NCI-H345 treated with DMSO at 0.1 percent for 48 hours (cell line): Measurements from ENCODE around the gene NNT.
"Not testable (repeated sequence)": the region's sequence is repeated elsewhere in the genome, so short reads cannot be mapped to it uniquely, and the experiment has no call there.

ENCODE experiments used
- DNase-seq: peaks from one replicate; lab custom pipeline; 2025; ENCODE audit not compliant: unreplicated experiment; lab: John Stamatoyannopoulos, UW

The NNT gene

GRCh38 chr5:43663916-43664315, 60.9 kb downstream of the NNT start:
- DNase-seq: no peak

- no peak for DNase-seq
Observed at GRCh38 chr5:43664501-43665040, 61.6 kb downstream of the NNT start.

GRCh38 chr5:43665749-43666148, 62.8 kb downstream of the NNT start:
- DNase-seq: not testable (repeated sequence)

DNA sequence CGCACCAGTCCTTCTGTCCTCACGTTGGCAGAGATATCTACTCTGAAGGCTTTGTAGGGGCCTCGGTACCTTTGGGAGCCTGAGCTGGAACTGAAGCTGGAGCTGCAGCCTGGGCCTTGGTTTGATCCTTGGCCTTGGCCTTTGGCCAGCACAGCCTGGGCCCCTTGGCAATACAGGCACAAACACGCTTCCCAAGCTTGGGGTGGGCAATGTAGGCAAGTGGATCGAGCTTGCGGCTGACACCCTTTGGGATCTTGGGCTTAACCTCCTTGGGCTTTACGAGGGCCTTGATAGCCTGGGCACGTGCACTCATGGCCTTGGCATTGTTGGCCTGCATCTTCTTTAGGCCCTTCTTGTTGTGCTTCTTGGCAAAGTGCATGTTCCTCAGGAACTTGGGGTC, 63.7 kb downstream of the NNT start:
- not testable (repeated sequence) for DNase-seq

- DNase-seq: not testable (repeated sequence)
Observed at GRCh38 chr5:43667379-43667778, 64.4 kb downstream of the NNT start.

GRCh38 chr5:43674536-43674935, 71.6 kb downstream of the NNT start:
- DNase-seq: no peak

DNA sequence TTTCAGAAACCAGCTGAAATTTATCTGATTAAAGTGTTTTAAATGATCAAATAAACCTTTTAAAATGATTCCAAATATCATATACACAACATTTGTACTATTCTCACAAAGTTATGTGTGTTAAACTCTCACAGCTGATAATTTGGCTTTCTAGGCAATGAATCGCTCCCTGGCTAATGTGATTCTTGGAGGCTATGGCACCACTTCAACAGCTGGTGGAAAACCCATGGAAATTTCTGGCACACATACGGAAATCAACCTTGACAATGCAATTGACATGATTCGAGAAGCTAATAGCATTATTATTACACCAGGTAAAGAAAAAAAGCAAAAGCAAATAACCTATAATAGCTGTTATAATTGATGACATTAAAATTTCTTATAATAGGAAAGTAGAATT, 72.4 kb downstream of the NNT start:
- no peak for DNase-seq

DNA sequence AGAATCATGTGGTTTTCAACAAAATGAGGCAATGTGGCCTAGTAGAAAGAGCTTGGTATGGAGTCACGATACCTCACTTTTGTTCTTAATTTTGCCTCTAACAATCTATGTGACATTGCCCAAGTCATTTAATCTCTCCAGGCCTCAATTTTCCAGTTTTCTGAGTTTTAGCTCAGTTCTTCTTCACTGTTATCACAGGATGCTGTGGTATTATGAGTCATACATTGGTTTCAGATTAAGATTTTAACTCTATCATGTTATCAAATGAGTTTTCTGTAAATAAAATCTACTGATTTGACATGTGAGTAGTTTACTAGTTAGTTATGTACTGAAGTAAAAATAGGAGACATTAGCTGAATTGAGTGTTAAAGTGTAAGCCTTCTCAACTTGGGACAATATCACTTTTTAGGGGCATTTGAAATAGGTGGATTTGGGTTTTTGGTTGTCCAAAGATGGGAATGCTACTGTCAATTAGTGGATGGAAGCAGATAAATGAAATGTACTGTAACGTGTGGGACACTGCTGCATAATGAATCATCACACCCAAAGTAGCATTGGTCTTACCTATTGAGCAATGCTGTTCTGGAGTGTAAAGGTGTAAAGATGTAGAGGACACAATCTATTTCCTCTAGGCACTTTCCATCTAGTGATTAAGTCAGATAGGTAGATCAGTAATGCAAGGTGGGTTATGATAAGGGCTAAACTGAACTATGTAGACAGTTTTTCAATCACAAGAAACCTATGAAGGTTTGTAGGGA, 73.3 kb downstream of the NNT start:
- no peak for DNase-seq

DNA sequence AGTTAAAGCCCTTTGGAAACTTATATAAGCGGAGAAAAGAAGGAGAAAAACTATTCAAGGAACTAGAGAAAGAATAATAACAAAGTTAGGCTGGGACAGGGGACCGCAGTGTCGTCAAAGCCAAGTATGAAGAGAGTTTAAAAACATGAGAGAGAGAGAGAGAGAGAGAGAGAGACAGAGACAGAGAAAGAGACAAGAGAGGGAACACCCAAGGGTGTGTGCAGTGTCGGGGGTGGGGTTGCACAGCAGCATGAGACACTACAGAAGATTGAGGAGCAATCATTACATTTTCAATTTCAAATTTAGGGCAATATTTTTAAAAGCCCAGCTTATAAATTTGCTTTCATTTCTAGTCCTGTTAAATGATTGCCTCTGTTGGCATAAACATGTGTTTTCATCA, 74.3 kb downstream of the NNT start:
- no peak for DNase-seq

GRCh38 chr5:43679214-43679613, 76.2 kb downstream of the NNT start:
- no peak for DNase-seq

- no peak for DNase-seq
Observed at GRCh38 chr5:43680286-43680685, 77.3 kb downstream of the NNT start.

DNA sequence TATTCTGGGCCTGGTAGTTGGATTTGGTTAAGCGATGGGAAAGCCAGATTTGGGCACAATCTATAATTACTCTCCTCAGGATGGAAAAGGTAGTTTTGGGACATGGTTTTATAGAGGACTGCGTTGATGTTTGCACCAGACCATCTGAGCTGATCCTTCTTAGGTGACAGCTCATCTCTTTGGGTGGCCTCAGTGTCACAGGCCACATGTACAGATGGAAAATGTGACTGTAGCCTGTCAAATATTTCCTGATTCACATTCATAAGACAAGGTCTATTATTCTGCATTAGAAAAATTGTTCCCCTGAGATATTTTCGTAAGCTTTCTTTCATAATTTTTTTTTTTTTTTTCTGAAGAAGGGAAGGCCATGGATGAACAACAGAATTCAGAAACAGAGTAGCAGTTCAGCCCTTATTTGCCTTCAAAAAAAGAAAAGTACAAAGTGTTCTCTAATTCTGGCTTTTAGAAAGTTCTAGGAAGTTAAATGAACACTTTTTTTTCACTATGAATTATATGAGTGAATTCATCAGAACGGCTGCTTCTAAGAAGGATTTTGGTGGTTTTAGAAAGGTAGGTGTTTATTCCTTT, 81.0 kb downstream of the NNT start:
- no peak for DNase-seq

GRCh38 chr5:43685252-43685950, 82.4 kb downstream of the NNT start:
- DNase-seq: no peak

- no peak for DNase-seq
Observed at GRCh38 chr5:43687275-43687674, 84.3 kb downstream of the NNT start.

DNA sequence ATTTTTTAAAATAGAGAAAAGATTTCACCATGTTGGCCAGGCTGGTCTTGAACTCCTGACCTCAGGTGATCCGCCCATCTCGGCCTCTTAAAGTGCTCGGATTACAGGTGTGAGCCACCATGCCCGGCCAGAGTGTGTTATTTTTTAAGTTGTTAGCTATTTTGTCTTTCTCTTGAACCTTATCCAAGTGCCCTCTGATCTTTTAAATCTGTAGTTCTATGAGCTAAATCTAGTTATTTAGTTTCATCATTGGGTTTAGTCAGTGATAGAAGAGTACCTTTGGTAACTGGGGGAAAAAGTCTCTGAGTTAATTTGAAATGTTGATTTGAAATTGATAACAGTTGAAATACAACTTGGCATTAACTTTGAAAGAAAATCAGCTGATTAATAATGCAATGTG, 88.3 kb downstream of the NNT start:
- no peak for DNase-seq

DNA sequence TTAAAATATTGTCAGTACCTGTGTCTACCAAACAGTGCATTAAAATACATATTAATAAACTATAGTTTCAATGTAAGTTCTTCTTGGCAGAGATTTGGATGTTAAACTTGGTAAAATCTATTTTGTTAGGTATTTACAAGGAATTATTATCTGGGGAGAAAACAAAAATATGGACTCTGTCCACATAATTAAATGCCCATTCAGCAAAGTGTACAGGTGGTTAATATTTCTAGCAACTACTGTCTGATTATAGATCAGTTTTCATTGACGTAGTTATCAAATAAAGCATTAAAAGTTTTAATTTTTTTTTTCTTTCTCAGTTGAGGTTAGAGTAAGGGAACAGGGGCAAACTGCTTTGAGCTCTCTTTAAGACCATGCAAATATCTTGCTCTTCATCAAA, 88.9 kb downstream of the NNT start:
- DNase-seq: no peak

DNA sequence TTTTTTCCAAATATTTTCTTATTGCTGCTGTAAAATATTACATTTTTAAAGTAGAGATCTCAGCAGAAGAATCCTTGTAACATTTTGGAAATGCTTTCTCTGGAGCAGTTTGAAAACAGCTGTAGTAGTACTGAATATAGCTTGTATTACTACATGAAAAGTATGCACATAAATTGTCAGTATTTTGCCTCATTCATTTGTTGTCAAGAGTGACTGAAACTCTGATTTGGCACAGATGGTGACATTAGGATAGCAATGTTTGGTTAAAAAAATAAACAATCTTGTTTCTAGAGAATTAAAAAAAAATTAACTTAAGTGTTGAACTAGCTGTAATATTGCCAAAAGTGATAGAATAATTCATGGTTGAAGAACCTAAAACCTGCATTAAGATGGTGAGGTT, 90.4 kb downstream of the NNT start:
- no peak for DNase-seq

GRCh38 chr5:43694027-43694426, 91.0 kb downstream of the NNT start:
- no peak for DNase-seq

GRCh38 chr5:43696444-43696843, 93.5 kb downstream of the NNT start:
- not testable (repeated sequence) for DNase-seq

GRCh38 chr5:43699910-43700309, 96.9 kb downstream of the NNT start:
- no peak for DNase-seq

DNA sequence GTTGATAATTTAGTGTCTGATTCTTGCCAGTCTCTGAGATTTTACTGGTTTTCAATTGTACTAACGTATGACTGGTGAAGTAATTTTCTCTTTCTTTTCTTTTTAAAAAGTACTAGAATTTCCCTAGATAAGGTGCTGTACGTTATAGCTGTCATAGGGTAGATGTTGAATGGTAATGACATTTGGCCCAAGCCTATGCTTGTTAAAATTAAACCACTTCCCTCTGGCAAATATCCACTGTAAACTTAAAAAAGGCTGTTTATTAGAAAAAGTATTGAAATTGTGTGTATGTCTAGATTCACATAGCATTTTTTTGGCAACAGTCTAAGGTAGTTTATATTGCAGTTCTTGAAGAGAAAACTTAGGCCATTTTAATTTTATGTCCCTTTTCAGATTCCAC, 97.6 kb downstream of the NNT start:
- no peak for DNase-seq

DNA sequence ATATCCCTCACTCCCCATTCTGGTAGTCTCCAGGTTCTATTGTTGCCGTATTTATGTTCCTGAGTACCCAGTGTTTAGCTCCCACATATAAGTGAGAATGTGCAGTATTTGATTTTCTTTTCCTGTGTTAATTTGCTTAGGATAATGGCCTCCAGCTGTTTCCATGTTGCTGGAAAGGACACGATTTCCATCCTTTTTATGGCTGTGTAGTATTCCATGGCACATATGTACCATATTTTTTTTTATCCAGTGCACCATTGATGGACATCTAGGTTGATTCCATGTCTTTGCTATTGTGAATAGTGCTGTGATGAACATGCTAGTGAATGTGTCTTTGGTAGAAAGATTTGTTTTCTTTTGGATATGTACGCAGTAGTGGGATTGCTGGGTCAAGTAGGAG, 98.2 kb downstream of the NNT start:
- DNase-seq: no peak
